Gastroesophageal sphincter (tissue), 4 donors: Measurements from ENCODE around the gene ITGA6. TPM values are rescaled to one million over a fixed set of nuclear protein-coding genes. Genes with fewer than 3 reads are reported as not detected.

ENCODE experiments used
- ATAC-seq: fragments of 150-250 bp; one replicate; pipeline ENCODE4 v1.9.1; 2016; ENCODE audit warnings: mild to moderate bottlenecking, moderate library complexity
- H3K27ac ChIP-seq, 4 donors: fragments of 200-600 bp; sonication (generic) in 3 of 4; 1 replicate in 3 of 4; 2 replicates in 1 of 4; pipeline ENCODE4 v1.5.1; 2016 to 2019
- H3K27me3 ChIP-seq: fragments of 200-600 bp; sonication (generic); one replicate; pipeline ENCODE4 v1.5.1; 2019
- H3K36me3 ChIP-seq, 2 donors: fragments of 200-600 bp; sonication (generic); one replicate each; pipeline ENCODE4 v1.5.1; 2019; ENCODE audit warnings: control low read depth in 1 of 2
- H3K4me1 ChIP-seq, 3 donors: fragments of 200-600 bp; sonication (generic); 1 replicate in 2 of 3; 2 replicates in 1 of 3; pipeline ENCODE4 v1.5.1; 2016 to 2019; ENCODE audit warnings: control low read depth in 2 of 3
- H3K4me3 ChIP-seq, 2 donors: fragments of 200-600 bp; sonication (generic); one replicate each; pipeline ENCODE4 v1.5.1; 2019; ENCODE audit warnings: mild to moderate bottlenecking in 1 of 2, moderate library complexity in 1 of 2
- H3K9me3 ChIP-seq, 3 donors: fragments of 200-600 bp; sonication (generic); one replicate each; pipeline ENCODE4 v1.5.1; 2017 to 2019; ENCODE audit warnings: control low read depth in 2 of 3
- EP300 ChIP-seq: sonication (generic); formaldehyde crosslinking; IDR thresholded peaks from one replicate; pipeline ENCODE4 v1.6.1; 2017; ENCODE audit warnings: antibody characterized with exemption, mild to moderate bottlenecking
- POLR2A ChIP-seq, 2 donors: fragments of 450-650 bp; IDR thresholded peaks; one replicate each; pipeline ENCODE4 v1.6.1; 2017; ENCODE audit warnings: antibody characterized with exemption in 2 of 2, mild to moderate bottlenecking in 2 of 2, moderate library complexity in 1 of 2
- POLR2AphosphoS5 ChIP-seq: sonication (generic); formaldehyde crosslinking; IDR thresholded peaks from one replicate; pipeline ENCODE4 v1.6.1; 2017; ENCODE audit warnings: antibody characterized with exemption
- WGBS, 2 donors: methylation state at CpG; one replicate each; pipeline ENCODE4 v1.1.5; 2018; ENCODE audit warnings: low coverage in 1 of 2; 5-methylcytosine and 5-hydroxymethylcytosine counted together
- total RNA-seq, 4 donors: library from RNA; depleted of rRNA; stranded (reverse); fragments of >200 nt; gene quantifications; one replicate each; pipeline ENCODE4 v1.1.0, GENCODE V29; 2016
- TF ChIP-seq, protein P1 (sequence below), 4 experiments: fragments of 200-600 bp in 2 of 4; fragments of 450-650 bp in 2 of 4; sonication (generic) in 1 of 4; IDR thresholded peaks; one replicate each; pipeline ENCODE4 v1.5.1; 2017 to 2019; ENCODE audit warnings: antibody characterized with exemption in 4 of 4, mild to moderate bottlenecking in 2 of 4, moderate library complexity in 2 of 4

ITGA6 gene
- total RNA-seq, 4 donors from 2014 or later: 32.5 to 62.2 (median 48.7) TPM

DNA sequence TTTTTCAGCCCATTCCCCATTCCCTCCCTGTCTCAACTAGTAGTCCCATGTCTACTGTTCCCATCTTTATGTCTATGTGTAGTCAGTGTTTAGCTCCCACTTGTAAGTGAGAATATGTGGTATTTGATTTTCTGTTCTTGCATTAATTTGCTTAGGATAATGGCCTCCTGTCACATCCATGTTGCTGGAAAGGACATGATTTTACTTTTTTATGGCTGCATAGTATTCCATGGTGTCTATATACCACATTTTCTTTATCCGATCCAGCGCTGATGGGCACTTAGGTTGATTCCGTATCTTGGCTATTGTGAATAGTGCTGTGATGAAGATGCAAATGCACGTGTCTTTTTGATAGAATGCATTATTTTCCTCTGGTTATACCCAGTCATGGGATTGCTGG is 21.7 kb upstream of the ITGA6 start:
- H3K9me3 ChIP-seq: no peaks in the 10 kb centered on the region
- H3K36me3 ChIP-seq: no peaks in the 10 kb centered on the region
- WGBS, 2 donors: 73 to 95% methylated on average over 3 to 4 of the region's 4 CpGs
- no peak for ATAC-seq
- H3K4me1 ChIP-seq: no peaks in the 10 kb centered on the region
- no peak for TF ChIP-seq POLR2A (IDR thresholded peaks at IDR 0.05)
- no peak for TF ChIP-seq EP300
- no peak for TF ChIP-seq POLR2AphosphoS5
- TF ChIP-seq, protein P1, sequence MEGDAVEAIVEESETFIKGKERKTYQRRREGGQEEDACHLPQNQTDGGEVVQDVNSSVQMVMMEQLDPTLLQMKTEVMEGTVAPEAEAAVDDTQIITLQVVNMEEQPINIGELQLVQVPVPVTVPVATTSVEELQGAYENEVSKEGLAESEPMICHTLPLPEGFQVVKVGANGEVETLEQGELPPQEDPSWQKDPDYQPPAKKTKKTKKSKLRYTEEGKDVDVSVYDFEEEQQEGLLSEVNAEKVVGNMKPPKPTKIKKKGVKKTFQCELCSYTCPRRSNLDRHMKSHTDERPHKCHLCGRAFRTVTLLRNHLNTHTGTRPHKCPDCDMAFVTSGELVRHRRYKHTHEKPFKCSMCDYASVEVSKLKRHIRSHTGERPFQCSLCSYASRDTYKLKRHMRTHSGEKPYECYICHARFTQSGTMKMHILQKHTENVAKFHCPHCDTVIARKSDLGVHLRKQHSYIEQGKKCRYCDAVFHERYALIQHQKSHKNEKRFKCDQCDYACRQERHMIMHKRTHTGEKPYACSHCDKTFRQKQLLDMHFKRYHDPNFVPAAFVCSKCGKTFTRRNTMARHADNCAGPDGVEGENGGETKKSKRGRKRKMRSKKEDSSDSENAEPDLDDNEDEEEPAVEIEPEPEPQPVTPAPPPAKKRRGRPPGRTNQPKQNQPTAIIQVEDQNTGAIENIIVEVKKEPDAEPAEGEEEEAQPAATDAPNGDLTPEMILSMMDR (IDR thresholded peaks at IDR 0.05): no peak
- no peaks in the 10 kb centered on the region for H3K27me3 ChIP-seq
- H3K27ac ChIP-seq: no peak overlapping the region
- no peak overlapping the region for H3K4me3 ChIP-seq

DNA sequence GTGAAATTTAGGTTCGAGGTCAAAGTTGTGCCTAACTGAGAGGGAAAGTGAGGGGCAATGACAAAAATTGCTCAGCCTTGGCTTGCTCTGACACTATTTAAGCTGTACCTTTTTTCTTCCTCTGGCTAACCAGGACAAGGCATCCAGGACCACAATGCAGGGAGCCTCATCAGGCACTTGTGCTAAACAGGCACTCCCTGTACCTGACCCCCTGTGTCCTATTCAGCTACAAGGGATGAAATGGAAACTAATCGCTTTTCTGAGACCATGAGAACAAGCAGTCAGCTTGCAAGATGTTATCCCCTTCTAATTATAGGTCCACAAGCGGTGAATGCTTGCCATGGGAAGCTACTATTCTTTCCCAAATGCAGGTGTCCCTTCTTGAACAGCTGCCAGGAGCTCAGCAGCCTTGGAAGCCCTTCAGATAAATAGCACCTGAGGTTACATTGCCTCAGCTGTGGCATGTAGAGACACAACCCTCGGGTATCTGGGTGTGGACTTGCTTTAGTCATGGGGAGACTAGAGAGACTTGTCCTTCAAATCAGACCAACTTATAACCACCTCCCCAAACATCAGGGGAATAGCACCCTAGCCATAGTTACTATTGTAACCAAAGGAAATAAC is 19.1 kb upstream of the ITGA6 start:
- no peak for ATAC-seq

DNA sequence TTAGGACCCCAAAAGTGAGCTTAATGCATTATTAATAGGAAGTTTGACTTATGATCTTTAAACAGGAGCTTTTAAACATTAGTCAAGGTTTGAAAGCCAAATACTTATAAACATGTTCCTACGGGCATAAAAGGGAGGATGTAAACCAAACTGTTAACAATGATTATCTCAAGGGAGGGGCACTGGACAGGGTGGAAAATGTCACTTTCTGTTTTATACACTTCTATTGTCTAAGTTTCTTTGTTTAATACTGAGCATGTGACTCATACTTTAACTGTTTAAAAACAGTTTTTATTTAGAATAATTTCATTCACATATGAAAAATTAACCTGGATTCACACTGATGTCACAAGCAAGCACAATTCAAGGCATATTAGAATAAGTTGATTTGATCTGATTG is 18.3 kb upstream of the ITGA6 start:
- Histone ChIP-seq H3K9me3 (no peaks in the 10 kb centered on the region), H3K27me3 (no peaks in the 10 kb centered on the region), H3K27ac (peak overlapping the region in 2 of 4 donors; percentile 29 to 34), H3K4me3 (no peak overlapping the region), H3K4me1 (no peaks in the 10 kb centered on the region), H3K36me3 (no peaks in the 10 kb centered on the region)
- no peak for ATAC-seq
- 0 to 11% methylated on average over 1 of the region's 1 CpG for WGBS, 2 donors
- TF ChIP-seq, protein P1 (IDR thresholded peaks at IDR 0.05): no peak
- no peak for TF ChIP-seq EP300
- TF ChIP-seq POLR2AphosphoS5: no peak
- no peak for TF ChIP-seq POLR2A (IDR thresholded peaks at IDR 0.05)

More for the DNA sequence above, 19.1 kb upstream of the ITGA6 start:
- no peaks in the 10 kb centered on the region for H3K9me3 ChIP-seq
- no peaks in the 10 kb centered on the region for H3K27me3 ChIP-seq
- H3K36me3 ChIP-seq: no peaks in the 10 kb centered on the region
- 52 to 65% methylated on average over 2 of the region's 4 CpGs for WGBS, 2 donors
- no peak overlapping the region for H3K4me3 ChIP-seq
- H3K27ac ChIP-seq: peak overlapping the region in 2 of 4 donors; percentile 34 to 37
- TF ChIP-seq POLR2AphosphoS5 (no peak), EP300 (no peak), POLR2A (IDR thresholded peaks at IDR 0.05) (no peak)
- TF ChIP-seq, protein P1 (IDR thresholded peaks at IDR 0.05): no peak
- no peaks in the 10 kb centered on the region for H3K4me1 ChIP-seq

DNA sequence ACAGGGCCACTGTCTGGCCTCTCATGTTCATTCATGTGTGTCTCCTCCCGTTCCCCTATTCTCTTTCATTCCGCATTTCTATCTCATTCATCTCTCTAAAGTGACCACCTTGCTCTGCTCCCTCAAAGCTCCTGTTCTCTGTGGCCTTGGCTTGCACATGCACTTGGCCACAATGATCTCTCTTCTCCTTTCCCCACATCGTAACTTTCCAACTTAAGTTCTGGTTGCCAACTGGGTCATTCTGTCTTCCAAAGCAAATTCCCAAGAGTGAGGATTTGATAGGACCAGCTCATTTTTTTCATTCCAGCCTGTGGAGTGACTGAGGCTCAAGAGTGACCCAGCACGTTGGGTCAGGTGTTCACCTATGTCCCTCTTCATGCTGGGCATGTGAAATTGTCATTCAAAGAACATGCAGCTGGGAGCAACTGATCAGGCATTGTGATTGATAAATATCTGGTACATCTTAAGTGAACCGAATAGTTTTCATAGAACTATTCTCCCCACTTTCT is 14.3 kb upstream of the ITGA6 start:
- H3K9me3 ChIP-seq: no peaks in the 10 kb centered on the region
- TF ChIP-seq POLR2A (IDR thresholded peaks at IDR 0.05) (no peak), EP300 (no peak), POLR2AphosphoS5 (no peak)
- TF ChIP-seq, protein P1 (IDR thresholded peaks at IDR 0.05): no peak
- WGBS, 2 donors: 59% methylated on average over 5 of the region's 5 CpGs
- H3K36me3 ChIP-seq: no peaks in the 10 kb centered on the region
- H3K27ac ChIP-seq: no peak overlapping the region
- ATAC-seq: no peak
- H3K4me3 ChIP-seq: no peak overlapping the region
- no peaks in the 10 kb centered on the region for H3K4me1 ChIP-seq
- H3K27me3 ChIP-seq: no peaks in the 10 kb centered on the region
